Thyroid gland (tissue), 4 donors: ENCODE data around the gene BRIP1. TPM values are rescaled to one million over a fixed set of nuclear protein-coding genes. Genes with fewer than 3 reads are reported as not detected.

Source experiments
- DNase-seq, 2 donors: peaks; one replicate each; pipeline ENCODE4 v3.0.0-alpha.2; 2019
- H3K27ac ChIP-seq, 3 donors: fragments of 200-600 bp; sonication (generic); 1 replicate in 2 of 3; 2 replicates in 1 of 3; pipeline ENCODE4 v1.5.1; 2016 to 2019; ENCODE audit warnings: mild to moderate bottlenecking in 1 of 3, moderate library complexity in 1 of 3
- H3K27me3 ChIP-seq: fragments of 200-600 bp; sonication (generic); one replicate; pipeline ENCODE4 v1.5.1; 2019
- H3K36me3 ChIP-seq, 2 donors: fragments of 200-600 bp; sonication (generic); one replicate each; pipeline ENCODE4 v1.5.1; 2016 to 2019
- H3K4me1 ChIP-seq, 2 donors: fragments of 200-600 bp; sonication (generic); one replicate each; pipeline ENCODE4 v1.5.1; 2017 to 2019
- H3K4me3 ChIP-seq, 3 donors: fragments of 200-600 bp; sonication (generic); replicated peaks in 1 of 3; 1 replicate in 2 of 3; 2 replicates in 1 of 3; pipeline ENCODE4 v1.5.1; 2016; ENCODE audit warnings: mild to moderate bottlenecking in 1 of 3
- H3K9me3 ChIP-seq: fragments of 200-600 bp; sonication (generic); one replicate; pipeline ENCODE4 v1.5.1; 2017
- POLR2A ChIP-seq, 2 donors: fragments of 450-650 bp; IDR thresholded peaks; one replicate each; pipeline ENCODE4 v1.6.1; 2017; ENCODE audit warnings: antibody characterized with exemption in 2 of 2, mild to moderate bottlenecking in 2 of 2, moderate library complexity in 1 of 2
- WGBS, 2 donors: methylation state at CpG; one replicate each; pipeline ENCODE4 v1.1.5; 2017; 5-methylcytosine and 5-hydroxymethylcytosine counted together
- intact Hi-C: fragments of 100-400 bp; cut with DNase I; formaldehyde crosslinking; loops from one replicate; pipeline ENCODE4 v1.15.1; 2023
- total RNA-seq, 4 donors: library from RNA; depleted of rRNA; stranded (reverse); fragments of >200 nt; gene quantifications; one replicate each; pipeline ENCODE4 v1.2.3, GENCODE V29; 2016
- TF ChIP-seq, protein P1 (sequence below), 6 experiments: fragments of 200-600 bp in 3 of 6; fragments of 450-650 bp in 3 of 6; sonication (generic) in 3 of 6; IDR thresholded peaks; one replicate each; pipeline ENCODE4 v1.5.1; 2016 to 2019; ENCODE audit warnings: antibody characterized with exemption in 6 of 6, mild to moderate bottlenecking in 2 of 6, inconsistent platforms in 1 of 6, moderate library complexity in 1 of 6

Gene BRIP1
- total RNA-seq, 4 donors from 2014 or later: 0.40 TPM; not detected in 3

DNA sequence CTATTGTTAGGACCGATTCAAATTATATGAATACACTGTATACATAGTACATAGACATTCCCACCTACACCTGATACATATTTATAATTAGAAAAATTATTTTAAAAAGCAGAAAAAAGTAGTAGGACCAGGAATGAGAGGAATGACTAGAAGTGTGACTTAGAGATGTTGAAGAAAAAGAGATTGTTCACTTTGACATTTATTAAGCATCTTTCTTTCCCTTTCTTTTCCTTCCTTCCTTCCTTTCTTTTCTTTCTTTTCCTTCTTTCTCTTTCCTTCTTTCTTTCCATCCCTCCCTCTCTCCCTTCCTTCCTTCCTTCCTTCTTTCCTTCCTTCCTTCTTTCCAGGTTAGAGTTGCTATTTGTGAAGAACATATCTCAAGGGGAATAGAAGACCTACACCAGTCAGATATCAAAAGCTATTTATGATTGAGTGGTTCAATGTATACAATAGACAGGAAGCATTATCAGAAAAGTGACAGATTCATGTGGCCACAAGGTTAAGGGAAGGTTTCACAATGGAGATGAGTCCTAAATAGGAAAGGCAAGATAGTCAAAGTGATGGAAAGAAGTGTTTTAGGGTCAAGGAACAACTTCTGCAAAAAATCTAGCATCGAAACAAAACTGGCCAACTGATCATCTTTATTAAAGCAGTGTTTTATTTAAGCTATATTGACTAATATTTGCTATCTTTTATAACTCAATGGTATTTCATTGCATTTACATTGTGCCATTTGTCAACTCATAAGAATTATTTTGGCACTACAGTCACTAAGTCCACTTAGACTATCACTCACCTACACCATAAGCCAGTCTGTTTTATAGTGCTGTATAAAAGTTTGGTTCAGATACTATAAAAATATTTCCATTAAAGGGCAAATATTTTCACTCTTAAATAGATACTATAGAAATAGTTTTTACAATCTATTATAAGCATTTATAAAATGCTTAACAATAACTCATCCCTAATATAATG, 218.2 kb downstream of the BRIP1 start:
- H3K27me3 ChIP-seq: no peaks in the 10 kb centered on the region
- intact Hi-C loops: no loop called here
- no peaks in the 10 kb centered on the region for H3K36me3 ChIP-seq
- 93 to 96% methylated on average over 2 of the region's 2 CpGs for WGBS, 2 donors
- H3K9me3 ChIP-seq: no peaks in the 10 kb centered on the region
- TF ChIP-seq POLR2A (IDR thresholded peaks at IDR 0.05): no peak
- TF ChIP-seq, protein P1, sequence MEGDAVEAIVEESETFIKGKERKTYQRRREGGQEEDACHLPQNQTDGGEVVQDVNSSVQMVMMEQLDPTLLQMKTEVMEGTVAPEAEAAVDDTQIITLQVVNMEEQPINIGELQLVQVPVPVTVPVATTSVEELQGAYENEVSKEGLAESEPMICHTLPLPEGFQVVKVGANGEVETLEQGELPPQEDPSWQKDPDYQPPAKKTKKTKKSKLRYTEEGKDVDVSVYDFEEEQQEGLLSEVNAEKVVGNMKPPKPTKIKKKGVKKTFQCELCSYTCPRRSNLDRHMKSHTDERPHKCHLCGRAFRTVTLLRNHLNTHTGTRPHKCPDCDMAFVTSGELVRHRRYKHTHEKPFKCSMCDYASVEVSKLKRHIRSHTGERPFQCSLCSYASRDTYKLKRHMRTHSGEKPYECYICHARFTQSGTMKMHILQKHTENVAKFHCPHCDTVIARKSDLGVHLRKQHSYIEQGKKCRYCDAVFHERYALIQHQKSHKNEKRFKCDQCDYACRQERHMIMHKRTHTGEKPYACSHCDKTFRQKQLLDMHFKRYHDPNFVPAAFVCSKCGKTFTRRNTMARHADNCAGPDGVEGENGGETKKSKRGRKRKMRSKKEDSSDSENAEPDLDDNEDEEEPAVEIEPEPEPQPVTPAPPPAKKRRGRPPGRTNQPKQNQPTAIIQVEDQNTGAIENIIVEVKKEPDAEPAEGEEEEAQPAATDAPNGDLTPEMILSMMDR (IDR thresholded peaks at IDR 0.05): no peak
- H3K4me3 ChIP-seq: no peak overlapping the region
- no peak overlapping the region for H3K27ac ChIP-seq
- no peak for DNase-seq
- no peaks in the 10 kb centered on the region for H3K4me1 ChIP-seq

DNA sequence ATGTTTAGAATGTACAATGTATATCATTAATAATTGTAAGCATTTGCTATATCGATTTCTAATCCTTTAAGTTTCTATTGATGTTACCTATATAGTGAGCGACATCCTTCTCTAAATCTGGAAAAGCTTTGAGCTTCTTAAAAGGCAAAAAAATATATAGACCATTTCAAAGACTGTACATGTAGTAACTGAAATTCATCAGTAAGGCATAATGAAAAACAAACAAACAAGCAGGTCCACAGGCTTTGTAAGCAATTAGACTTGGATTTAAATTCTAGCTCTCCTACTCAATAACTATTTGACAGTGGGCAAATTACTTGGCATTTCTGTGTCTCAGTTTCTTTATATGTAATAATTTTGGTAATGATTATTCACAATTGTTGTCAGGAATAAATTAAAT, 220.6 kb downstream of the BRIP1 start:
- Histone ChIP-seq H3K4me3 (no peak overlapping the region), H3K9me3 (no peaks in the 10 kb centered on the region), H3K27ac (no peak overlapping the region), H3K27me3 (no peaks in the 10 kb centered on the region), H3K4me1 (no peaks in the 10 kb centered on the region), H3K36me3 (no peaks in the 10 kb centered on the region)
- intact Hi-C loops: no loop called here
- TF ChIP-seq POLR2A (IDR thresholded peaks at IDR 0.05): no peak
- TF ChIP-seq, protein P1 (IDR thresholded peaks at IDR 0.05): no peak
- DNase-seq: no peak
- 95 to 96% methylated on average over 2 of the region's 2 CpGs for WGBS, 2 donors

DNA sequence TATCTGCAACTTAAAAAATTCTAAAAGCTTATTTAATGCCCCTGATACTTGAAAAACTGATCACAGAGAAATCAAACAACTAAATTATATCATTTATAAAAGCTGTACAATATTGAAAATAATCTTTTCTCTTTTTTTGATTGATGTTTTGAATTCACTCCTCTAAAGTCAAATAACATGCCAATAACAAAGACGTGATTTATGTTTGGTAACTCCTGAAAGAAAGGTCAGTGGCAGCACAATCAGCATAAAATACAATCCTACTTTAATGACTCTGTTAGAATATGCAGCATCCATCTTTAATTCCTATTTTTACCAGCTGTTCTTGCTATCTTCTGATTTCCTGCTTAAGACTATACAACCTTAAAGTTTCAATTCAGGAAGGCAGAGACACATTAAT, 221.6 kb downstream of the BRIP1 start:
- 82 to 88% methylated on average over 1 of the region's 1 CpG for WGBS, 2 donors
- no peaks in the 10 kb centered on the region for H3K9me3 ChIP-seq
- intact Hi-C loops: no loop called here
- DNase-seq: no peak
- H3K4me1 ChIP-seq: no peaks in the 10 kb centered on the region
- H3K4me3 ChIP-seq: no peak overlapping the region
- TF ChIP-seq, protein P1 (IDR thresholded peaks at IDR 0.05): no peak
- no peak for TF ChIP-seq POLR2A (IDR thresholded peaks at IDR 0.05)
- no peaks in the 10 kb centered on the region for H3K36me3 ChIP-seq
- H3K27me3 ChIP-seq: no peaks in the 10 kb centered on the region
- H3K27ac ChIP-seq: no peak overlapping the region

DNA sequence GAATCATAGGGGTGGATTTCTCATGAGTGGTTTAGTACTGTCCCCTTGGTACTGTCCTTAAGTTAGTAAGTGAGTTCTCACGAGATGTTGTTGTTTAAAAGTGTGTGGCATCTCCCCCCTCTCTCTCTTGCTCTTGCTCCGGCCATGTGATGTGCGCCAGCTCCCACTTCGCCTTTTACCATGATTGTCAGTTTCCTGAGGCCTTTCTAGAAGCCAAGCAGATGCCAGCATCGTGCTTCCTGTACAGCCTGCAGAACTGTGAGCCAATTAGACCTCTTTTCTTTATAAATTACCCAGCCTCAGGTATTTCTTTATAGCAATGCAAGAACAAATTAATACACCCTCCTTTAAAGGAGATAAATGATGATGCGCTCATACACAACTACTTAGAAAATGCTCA, 222.2 kb downstream of the BRIP1 start:
- H3K27ac ChIP-seq: no peak overlapping the region
- WGBS, 2 donors: 92 to 94% methylated on average over 6 of the region's 6 CpGs
- H3K4me3 ChIP-seq: no peak overlapping the region
- no peaks in the 10 kb centered on the region for H3K4me1 ChIP-seq
- intact Hi-C loops: no loop called here
- H3K9me3 ChIP-seq: no peaks in the 10 kb centered on the region
- TF ChIP-seq, protein P1 (IDR thresholded peaks at IDR 0.05): no peak
- no peak for TF ChIP-seq POLR2A (IDR thresholded peaks at IDR 0.05)
- no peak for DNase-seq
- H3K27me3 ChIP-seq: no peaks in the 10 kb centered on the region
- H3K36me3 ChIP-seq: no peaks in the 10 kb centered on the region

DNA sequence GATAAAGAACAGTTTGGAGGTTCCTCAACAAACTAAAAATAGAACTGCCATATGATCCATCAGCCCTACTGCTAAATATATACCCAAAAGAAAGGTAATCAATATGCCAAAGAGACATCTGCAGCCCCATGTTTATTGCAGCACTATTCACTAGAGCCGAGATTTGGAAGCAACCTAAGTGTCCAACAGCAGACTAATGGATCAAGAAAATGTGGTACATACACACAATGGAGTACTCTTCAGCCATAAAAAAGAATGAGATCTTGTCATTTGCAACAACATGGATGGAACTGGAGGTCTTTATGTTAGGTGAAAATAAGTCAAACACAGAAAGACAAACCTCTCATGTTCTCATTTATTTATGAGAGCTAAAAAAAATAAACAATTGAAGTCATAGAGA, 223.5 kb downstream of the BRIP1 start:
- Histone ChIP-seq H3K4me3 (no peak overlapping the region), H3K4me1 (no peaks in the 10 kb centered on the region), H3K36me3 (no peaks in the 10 kb centered on the region), H3K27ac (no peak overlapping the region), H3K27me3 (no peaks in the 10 kb centered on the region), H3K9me3 (no peaks in the 10 kb centered on the region)
- TF ChIP-seq, protein P1 (IDR thresholded peaks at IDR 0.05): no peak
- TF ChIP-seq POLR2A (IDR thresholded peaks at IDR 0.05): no peak
- intact Hi-C loops: no loop called here
- 91 to 94% methylated on average over 1 of the region's 1 CpG for WGBS, 2 donors
- DNase-seq: no peak
